Smooth muscle cell of bladder (primary cell): ENCODE data around the gene PRRT4. TPM values are rescaled to one million over a fixed set of nuclear protein-coding genes. Genes with fewer than 3 reads are reported as not detected.

ENCODE experiments used
- total RNA-seq: library from RNA; depleted of rRNA; stranded (reverse); fragments of >200 nt; gene quantifications from 2 replicates; pipeline ENCODE4 v1.2.3, GENCODE V29; 2014

PRRT4 gene
- 0.18 TPM in 1 of 2 replicates, not detected in the other for total RNA-seq

GRCh38 chr7:128361411-128362379 lies at the start of gene PRRT4:
PRRT4 (minus strand) TSS chr7:128361690.

GRCh38 chr7:128409596-128410450 lies 48.3 kb upstream of the PRRT4 start, which contains the start of gene IMPDH1:
IMPDH1 (minus strand) TSS chr7:128409982; CDS start chr7:128409901, 81 bp downstream.

GRCh38 chr7:128343554-128344430 lies 17.7 kb downstream of the PRRT4 start, which contains the start of gene RBM28:
RBM28 (minus strand) TSS chr7:128343908; CDS start chr7:128343793, 115 bp downstream.

Other genes starting within 250 kb of the PRRT4 start
- 0.09 TPM in 1 of 2 replicates, not detected in the other for gene LEP, start 120.4 kb downstream of the PRRT4 start, total RNA-seq
- gene RBM28, start 17.8 kb downstream of the PRRT4 start, total RNA-seq, result 10.4 and 15.5 TPM in 2 replicates
- gene IMPDH1, start 48.3 kb upstream of the PRRT4 start, total RNA-seq, result 46.1 and 61.6 TPM in 2 replicates
- 15.6 and 46.7 TPM in 2 replicates for gene HILPDA, start 94.2 kb upstream of the PRRT4 start, total RNA-seq
- 30.9 and 36.4 TPM in 2 replicates for gene METTL2B, start 115.1 kb upstream of the PRRT4 start, total RNA-seq